HepG2 (cell line): Measurements from ENCODE around the gene ACAP1. TPM values are rescaled to one million over a fixed set of nuclear protein-coding genes. Genes with fewer than 3 reads are reported as not detected.

Experiments
- ATAC-seq: fragments of 200-7000 bp; cut with Tn5 transposase; 3 replicates; pipeline ENCODE4 v1.9.1; 2020; ENCODE audit warnings: mild to moderate bottlenecking, moderate library complexity
- BruUV-seq: library from RNA; stranded (reverse); fragments of 400-500 nt; replicated peaks from 2 replicates; lab custom pipeline; 2021; lab: Mats Ljungman, UMichigan
- CTCF ChIA-PET: fragments of 300-600 bp; formaldehyde crosslinking; extraction: SDS; loops from one replicate; lab custom pipeline; 2021; ENCODE audit warnings: low total read pairs, inconsistent platforms, low intra/inter-chr PET ratio; lab: Yijun Ruan, JAX
- POLR2A ChIA-PET: fragments of 350-600 bp; sonication (Branson Sonifier 250); formaldehyde crosslinking; loops from one replicate; lab custom pipeline; 2020; ENCODE audit warnings: antibody characterized with exemption, inconsistent platforms; lab: Yijun Ruan, JAX
- DNase-seq: peaks from one replicate; pipeline ENCODE4 v3.0.0-alpha.2; 2015; ENCODE audit warnings: low spot score
- FAIRE-seq: peaks from 3 replicates; lab custom pipeline; 2011; peaks lifted over from hg19 to GRCh38; lab: Jason Lieb, UNC
- H2AFZ ChIP-seq: one replicate; pipeline ENCODE4 v1.6.1; 2011; ENCODE audit warnings: low read length, inconsistent platforms
- H3K27ac ChIP-seq: fragments of 300-600 bp; 3 replicates; pipeline ENCODE4 v1.8.0; 2011; ENCODE audit warnings: mixed run types, mild to moderate bottlenecking, mixed read lengths, low read length, inconsistent platforms; ENCODE audit not compliant: insufficient read depth; ENCODE audit errors: extremely low read length
- H3K27me3 ChIP-seq, 2 experiments: fragments of 200-600 bp in 1 of 2; 2 replicates in 1 of 2; 3 replicates in 1 of 2; pipeline versions ENCODE4 v1.6.0 to v1.8.0; 2011; ENCODE audit warnings: low read length in 2 of 2, mild to moderate bottlenecking in 2 of 2, moderate library complexity in 2 of 2, inconsistent platforms in 1 of 2; ENCODE audit not compliant: insufficient read depth in 2 of 2, control insufficient read depth in 1 of 2
- H3K36me3 ChIP-seq, 2 experiments: fragments of 200-600 bp in 1 of 2; replicated peaks in 1 of 2; 2 replicates in 1 of 2; 3 replicates in 1 of 2; pipeline versions ENCODE4 v1.5.1 to v1.8.0; 2011; ENCODE audit warnings: low read length in 2 of 2, inconsistent platforms in 1 of 2; ENCODE audit not compliant: insufficient read depth in 2 of 2, control insufficient read depth in 1 of 2
- H3K4me1 ChIP-seq: 2 replicates; pipeline ENCODE4 v1.5.1; 2012; ENCODE audit warnings: low read length, inconsistent platforms; ENCODE audit not compliant: insufficient read depth
- H3K4me2 ChIP-seq: 2 replicates; pipeline ENCODE4 v1.6.0; 2011; ENCODE audit warnings: low read depth, low read length, inconsistent platforms
- H3K4me3 ChIP-seq, 3 experiments: fragments of 200-600 bp in 1 of 3; sonication (generic), shearing (Covaris generic) in 1 of 3; replicated peaks in 1 of 3; 2 replicates each; pipeline ENCODE4 v1.5.1; 2011 to 2016; ENCODE audit warnings: low read length in 3 of 3, inconsistent platforms in 2 of 3, low read depth in 2 of 3, mild to moderate bottlenecking in 2 of 3, control low read depth in 1 of 3, mixed read lengths in 1 of 3; ENCODE audit not compliant: insufficient read depth in 1 of 3
- H3K79me2 ChIP-seq: one replicate; pipeline ENCODE4 v1.6.1; 2011; ENCODE audit warnings: low read length, inconsistent platforms; ENCODE audit not compliant: insufficient read depth
- H3K9ac ChIP-seq: 2 replicates; pipeline ENCODE4 v1.6.0; 2011; ENCODE audit warnings: mild to moderate bottlenecking, low read depth, low read length, inconsistent platforms; ENCODE audit not compliant: insufficient read depth
- H3K9me3 ChIP-seq: 2 replicates; pipeline ENCODE4 v1.5.1; 2012; ENCODE audit warnings: mild to moderate bottlenecking, low read length
- H4K20me1 ChIP-seq: 2 replicates; pipeline ENCODE4 v1.6.0; 2011; ENCODE audit warnings: inconsistent platforms, mild to moderate bottlenecking, low read length, moderate library complexity; ENCODE audit not compliant: insufficient read depth
- FOXJ3 ChIP-seq: sonication (generic); formaldehyde crosslinking; IDR thresholded peaks from 2 replicates; pipeline ENCODE4 v1.4.0; 2020; ENCODE audit warnings: missing genetic modification reagents, mild to moderate bottlenecking, borderline replicate concordance
- KDM5B ChIP-seq: sonication (generic); formaldehyde crosslinking; IDR thresholded peaks from 2 replicates; pipeline ENCODE4 v1.4.0; 2020; ENCODE audit warnings: missing genetic modification reagents, mild to moderate bottlenecking, borderline replicate concordance
- MED13 ChIP-seq: sonication (generic); formaldehyde crosslinking; IDR thresholded peaks from 2 replicates; pipeline ENCODE4 v1.5.0; 2020; ENCODE audit warnings: missing genetic modification reagents
- NBN ChIP-seq: fragments of 450-650 bp; conservative IDR thresholded peaks from 2 replicates; pipeline ENCODE4 v1.6.1; 2017
- NFYC ChIP-seq: IDR thresholded peaks from 2 replicates; pipeline ENCODE4 v1.6.1; 2016; ENCODE audit warnings: missing genetic modification reagents, missing compliant biosample characterization
- ZNF124 ChIP-seq: sonication (generic); formaldehyde crosslinking; IDR thresholded peaks from 2 replicates; pipeline ENCODE4 v1.4.0; 2020; ENCODE audit warnings: missing genetic modification reagents
- whole genome bisulfite sequencing: methylation state at CpG from one replicate; pipeline ENCODE4 v1.1.6; 2017; ENCODE audit warnings: low lambda C conversion rate; 5-methylcytosine and 5-hydroxymethylcytosine counted together
- in situ Hi-C: cut with HindIII; loops from 2 replicates; pipeline ENCODE4 v1.10.0; 2017; ENCODE audit warnings: low pct_unique_long_range_greater_than_20kb; ENCODE audit not compliant: extremely low pct_ligation_motif_present
- intact Hi-C: fragments of 100-400 bp; cut with micrococcal nuclease; formaldehyde crosslinking; loops from one replicate; pipeline ENCODE4 v1.10.0; 2022; ENCODE audit not compliant: unreplicated experiment
- polyA plus RNA-seq, 8 experiments: library from polyadenylated mRNA; depleted of rRNA in 3 of 8; stranded (reverse) in 7 of 8; unstranded in 1 of 8; fragments of >200 nt; fragmentation: Illumina TruSeq in 4 of 8; extraction: Trizol in 4 of 8; gene quantifications; 2 replicates each; pipeline versions ENCODE4 v1.2.1 to v1.2.3, GENCODE V29; 2011 to 2016; ENCODE audit warnings: low read depth in 4 of 8, missing spikeins in 1 of 8, mixed read lengths in 1 of 8; ENCODE audit not compliant: insufficient read depth in 1 of 8
- total RNA-seq, 5 experiments: library from RNA; depleted of rRNA; stranded (reverse); fragments of >200 nt; fragmentation: Illumina TruSeq; extraction: Trizol; gene quantifications; 2 replicates each; pipeline ENCODE4 v1.2.3, GENCODE V29; 2016; ENCODE audit warnings: low read depth in 1 of 5
- TF ChIP-seq, protein P1 (sequence below): sonication (generic); formaldehyde crosslinking; IDR thresholded peaks from 2 replicates; pipeline ENCODE4 v1.4.0; 2020; ENCODE audit warnings: missing genetic modification reagents
- TF ChIP-seq, protein P2 (sequence below): sonication (generic); formaldehyde crosslinking; IDR thresholded peaks from 2 replicates; pipeline ENCODE4 v1.5.1; 2020; ENCODE audit warnings: mild to moderate bottlenecking, missing genetic modification reagents, moderate library complexity

ACAP1 gene
- total and polyA plus RNA-seq, 2 of the 13 experiments (the other 11 are each of a cell fraction or from before 2014, with no cell fraction given), result 1.3 to 2.5 TPM

DNA sequence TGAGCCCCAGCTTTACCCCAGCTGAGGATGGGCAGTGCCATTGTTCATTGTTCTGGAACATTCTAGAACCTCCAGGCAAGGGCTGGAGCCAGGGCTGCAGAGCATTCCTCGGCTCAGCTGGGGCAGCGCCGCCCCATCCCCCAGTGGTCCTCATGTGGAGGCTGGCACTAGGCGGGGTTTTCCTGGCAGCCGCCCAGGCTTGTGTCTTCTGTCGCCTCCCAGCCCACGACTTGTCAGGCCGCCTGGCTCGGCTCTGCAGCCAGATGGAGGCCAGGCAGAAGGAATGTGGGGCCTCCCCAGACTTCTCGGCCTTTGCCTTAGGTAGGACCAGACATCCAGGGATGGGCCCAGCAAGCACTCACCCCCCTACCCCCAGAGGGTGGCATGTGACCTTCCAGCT is 18.7 kb downstream of the ACAP1 start, which contains the start of gene TMEM95:
TSS of gene TMEM95 (plus strand) at position 104 of the 400 bp plus-strand sequence. CDS start at position 153, 49 bp downstream.
- no peak within 1 kb of the TSS for H3K27ac ChIP-seq
- no peak for ATAC-seq
- no peak for DNase-seq
- in situ Hi-C loops, result loop anchor here (5.0 kb wide), 1 partner anchor 82 kb away; the partner anchor contains the start of genes FGF11 and TMEM102
- peaks cover 0 to 11% of the 10 kb centered on the region in 2 experiments; a peak in 2 of 5 replicates for H3K27me3 ChIP-seq
- POLR2A ChIA-PET, result interaction anchor here (1.0 to 7.0 kb wide), 4 partner anchors 26 to 130 kb away, joined by 4 to 44 read pairs (median 6); partner anchors contain the start of genes CHRNB1, NEURL4, POLR2A and TMEM256
- H4K20me1 ChIP-seq, result no peaks in the 10 kb centered on the region
- H3K4me3 ChIP-seq, result no peak within 1 kb of the TSS
- intact Hi-C loops, result loop anchor here (5.0 to 10.0 kb wide), 4 partner anchors 47 to 210 kb away; partner anchors contain the start of genes POLR2A, SENP3, SLC35G6 and TMEM256
- H3K9ac ChIP-seq, result no peak within 1 kb of the TSS
- no peak within 1 kb of the TSS for H2AFZ ChIP-seq
- no peak within 1 kb of the TSS for H3K4me2 ChIP-seq
- H3K79me2 ChIP-seq, result no peaks in the 10 kb centered on the region
- TF ChIP-seq MED13, result no peak
- TF ChIP-seq, protein P1, sequence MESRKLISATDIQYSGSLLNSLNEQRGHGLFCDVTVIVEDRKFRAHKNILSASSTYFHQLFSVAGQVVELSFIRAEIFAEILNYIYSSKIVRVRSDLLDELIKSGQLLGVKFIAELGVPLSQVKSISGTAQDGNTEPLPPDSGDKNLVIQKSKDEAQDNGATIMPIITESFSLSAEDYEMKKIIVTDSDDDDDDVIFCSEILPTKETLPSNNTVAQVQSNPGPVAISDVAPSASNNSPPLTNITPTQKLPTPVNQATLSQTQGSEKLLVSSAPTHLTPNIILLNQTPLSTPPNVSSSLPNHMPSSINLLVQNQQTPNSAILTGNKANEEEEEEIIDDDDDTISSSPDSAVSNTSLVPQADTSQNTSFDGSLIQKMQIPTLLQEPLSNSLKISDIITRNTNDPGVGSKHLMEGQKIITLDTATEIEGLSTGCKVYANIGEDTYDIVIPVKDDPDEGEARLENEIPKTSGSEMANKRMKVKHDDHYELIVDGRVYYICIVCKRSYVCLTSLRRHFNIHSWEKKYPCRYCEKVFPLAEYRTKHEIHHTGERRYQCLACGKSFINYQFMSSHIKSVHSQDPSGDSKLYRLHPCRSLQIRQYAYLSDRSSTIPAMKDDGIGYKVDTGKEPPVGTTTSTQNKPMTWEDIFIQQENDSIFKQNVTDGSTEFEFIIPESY (CRISPR knock-in tag), result 0 out of 2 replicates have a peak, but pooled peaks have one; percentile 29
- no peak for TF ChIP-seq NFYC (CRISPR knock-in tag)
- TF ChIP-seq FOXJ3 (CRISPR knock-in tag), result no peak
- TF ChIP-seq NBN, result no peak
- TF ChIP-seq KDM5B (CRISPR knock-in tag), result no peak
- TF ChIP-seq, protein P2, sequence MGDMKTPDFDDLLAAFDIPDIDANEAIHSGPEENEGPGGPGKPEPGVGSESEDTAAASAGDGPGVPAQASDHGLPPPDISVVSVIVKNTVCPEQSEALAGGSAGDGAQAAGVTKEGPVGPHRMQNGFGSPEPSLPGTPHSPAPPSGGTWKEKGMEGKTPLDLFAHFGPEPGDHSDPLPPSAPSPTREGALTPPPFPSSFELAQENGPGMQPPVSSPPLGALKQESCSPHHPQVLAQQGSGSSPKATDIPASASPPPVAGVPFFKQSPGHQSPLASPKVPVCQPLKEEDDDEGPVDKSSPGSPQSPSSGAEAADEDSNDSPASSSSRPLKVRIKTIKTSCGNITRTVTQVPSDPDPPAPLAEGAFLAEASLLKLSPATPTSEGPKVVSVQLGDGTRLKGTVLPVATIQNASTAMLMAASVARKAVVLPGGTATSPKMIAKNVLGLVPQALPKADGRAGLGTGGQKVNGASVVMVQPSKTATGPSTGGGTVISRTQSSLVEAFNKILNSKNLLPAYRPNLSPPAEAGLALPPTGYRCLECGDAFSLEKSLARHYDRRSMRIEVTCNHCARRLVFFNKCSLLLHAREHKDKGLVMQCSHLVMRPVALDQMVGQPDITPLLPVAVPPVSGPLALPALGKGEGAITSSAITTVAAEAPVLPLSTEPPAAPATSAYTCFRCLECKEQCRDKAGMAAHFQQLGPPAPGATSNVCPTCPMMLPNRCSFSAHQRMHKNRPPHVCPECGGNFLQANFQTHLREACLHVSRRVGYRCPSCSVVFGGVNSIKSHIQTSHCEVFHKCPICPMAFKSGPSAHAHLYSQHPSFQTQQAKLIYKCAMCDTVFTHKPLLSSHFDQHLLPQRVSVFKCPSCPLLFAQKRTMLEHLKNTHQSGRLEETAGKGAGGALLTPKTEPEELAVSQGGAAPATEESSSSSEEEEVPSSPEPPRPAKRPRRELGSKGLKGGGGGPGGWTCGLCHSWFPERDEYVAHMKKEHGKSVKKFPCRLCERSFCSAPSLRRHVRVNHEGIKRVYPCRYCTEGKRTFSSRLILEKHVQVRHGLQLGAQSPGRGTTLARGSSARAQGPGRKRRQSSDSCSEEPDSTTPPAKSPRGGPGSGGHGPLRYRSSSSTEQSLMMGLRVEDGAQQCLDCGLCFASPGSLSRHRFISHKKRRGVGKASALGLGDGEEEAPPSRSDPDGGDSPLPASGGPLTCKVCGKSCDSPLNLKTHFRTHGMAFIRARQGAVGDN, result peak; percentile 18; the same call in 1 of the 2 replicates
- no peak for TF ChIP-seq ZNF124
- TF ChIP-seq, all 625 proteins: peak for 2
- H3K9me3 ChIP-seq, result no peaks in the 10 kb centered on the region
- no TSS peak for BruUV-seq
- H3K36me3 ChIP-seq, result no peaks in the 10 kb centered on the region
- 23% methylated on average over 6 of the region's 10 CpGs for WGBS
- H3K4me1 ChIP-seq, result peaks cover 26% of the 10 kb centered on the region
- CTCF ChIA-PET, result interaction anchor here (2.0 kb wide), 1 partner anchor 82 kb away, joined by 11 read pairs; no protein-coding TSS in a partner anchor
- FAIRE-seq, result no peak
